GM18505 (cell line): ENCODE data around the gene DRAM2.

Experiments
- ATAC-seq: cut with Tn5 transposase; IDR thresholded peaks from one replicate; pipeline ENCODE4 v1.9.1; 2021; ENCODE audit not compliant: unreplicated experiment
- POLR2A ChIP-seq: IDR thresholded peaks from 4 replicates; pipeline ENCODE4 v1.6.1; 2011; ENCODE audit warnings: borderline replicate concordance; ENCODE audit not compliant: insufficient read depth, insufficient read length; ENCODE audit errors: extremely low read depth

Gene DRAM2

DNA sequence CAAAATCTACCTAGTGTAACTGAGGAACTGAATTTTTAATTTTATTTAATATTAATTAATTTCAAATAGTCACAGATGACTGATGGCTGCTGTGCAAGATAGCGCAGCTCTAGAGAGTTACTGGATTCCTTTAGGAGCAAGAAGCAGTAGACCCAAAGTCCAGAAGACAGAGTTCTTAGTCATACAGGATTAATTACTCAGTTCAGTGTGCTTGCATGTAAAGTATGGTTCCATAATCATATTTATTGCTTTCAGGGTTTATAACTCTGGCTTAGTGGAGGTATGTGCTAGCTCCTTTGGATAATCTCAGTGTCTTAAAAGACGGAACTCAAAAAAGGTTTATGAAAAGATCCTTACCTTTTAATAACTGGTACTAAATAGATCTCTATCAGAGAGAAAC lies 17.5 kb upstream of the DRAM2 start:
- ATAC-seq = no peak
- TF ChIP-seq POLR2A = no peak

DNA sequence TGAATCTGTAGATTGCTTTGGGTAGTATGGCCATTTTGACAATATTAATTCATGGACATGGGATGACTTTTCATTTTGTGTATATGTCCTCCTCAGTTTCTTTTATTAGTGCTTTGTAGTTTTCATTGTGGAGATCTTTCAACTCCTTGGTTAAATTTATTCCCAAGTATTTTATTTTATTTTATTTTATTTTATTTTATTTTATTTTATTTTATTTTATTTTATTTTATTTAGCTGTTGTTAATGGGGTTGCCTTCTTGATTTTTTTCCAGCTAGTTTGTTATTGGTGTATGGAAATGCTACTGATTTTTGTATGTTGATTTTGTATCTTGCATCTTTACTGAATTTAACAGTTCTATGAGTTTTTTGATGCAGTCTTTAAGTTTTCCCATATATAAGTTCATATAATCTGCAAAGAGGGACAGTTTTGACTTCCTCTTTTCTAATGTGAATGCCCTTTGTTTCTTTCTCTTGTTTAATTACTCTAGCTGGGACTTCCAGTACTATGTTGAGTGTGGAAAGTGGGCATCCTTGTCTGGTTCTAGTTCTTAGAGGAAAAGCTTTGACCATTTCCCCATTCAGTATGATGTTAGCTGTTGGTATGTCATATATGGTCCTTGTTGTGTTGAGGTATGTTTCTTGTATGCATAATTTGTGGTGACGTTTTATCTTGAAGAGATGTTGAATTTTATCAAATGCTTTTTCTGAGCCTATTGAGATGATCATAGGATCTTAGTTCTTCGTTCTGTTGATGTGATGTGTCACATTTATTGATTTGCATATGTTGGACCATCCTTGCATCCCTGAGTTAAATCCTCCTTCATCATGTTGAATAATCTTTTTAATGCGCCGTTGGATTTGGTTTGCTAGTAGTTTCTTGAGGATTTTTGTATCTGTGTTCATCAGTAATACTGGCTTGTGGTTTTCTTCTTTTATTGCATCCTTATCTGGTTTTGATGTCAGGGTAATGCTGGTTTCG lies 14.4 kb upstream of the DRAM2 start:
- no peak for TF ChIP-seq POLR2A
- ATAC-seq = no peak

DNA sequence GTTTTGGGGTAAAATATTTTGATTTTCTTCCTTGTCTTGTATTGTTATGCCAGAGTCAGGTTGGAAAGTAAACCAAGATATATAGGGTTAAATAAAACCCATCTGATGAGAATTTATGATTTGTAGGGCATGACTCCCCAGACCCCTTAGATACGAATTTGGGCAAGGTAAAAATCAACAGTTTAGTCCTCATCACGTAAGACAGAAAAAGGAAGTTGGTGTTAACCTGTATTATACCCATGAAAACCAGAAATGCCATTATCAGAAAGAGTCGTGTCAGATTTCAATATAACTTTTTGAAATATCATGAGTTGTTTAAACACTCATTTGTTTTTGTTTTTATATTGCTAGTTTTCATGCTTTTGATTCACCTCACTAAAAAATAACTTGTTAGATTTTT lies 11.9 kb upstream of the DRAM2 start:
- TF ChIP-seq POLR2A = no peak
- ATAC-seq = no peak

DNA sequence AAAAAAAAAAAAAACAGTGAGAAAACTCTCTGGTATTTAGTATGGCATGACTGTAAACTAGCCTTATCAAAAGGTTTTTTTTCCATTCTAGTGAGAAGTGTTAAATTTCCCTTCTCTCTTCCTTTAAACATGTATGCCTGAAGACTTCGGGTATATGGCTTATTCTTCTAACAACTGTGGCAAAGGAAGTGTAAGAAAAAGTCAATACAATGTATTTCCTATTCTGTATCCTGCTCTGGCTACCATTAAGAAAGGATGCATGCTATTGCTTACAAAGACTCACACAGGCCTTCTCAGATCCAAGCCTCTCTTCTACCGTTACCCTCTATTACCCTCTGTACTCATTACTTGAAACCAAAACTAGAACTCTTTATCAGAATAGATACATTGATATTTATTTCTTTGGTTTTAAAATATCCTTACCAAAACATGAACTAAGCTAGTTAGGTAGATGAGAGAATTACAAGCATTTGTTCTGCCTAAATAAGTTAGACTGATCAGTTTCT lies 8.5 kb upstream of the DRAM2 start:
- TF ChIP-seq POLR2A = no peak
- peak; percentile 67 for ATAC-seq

DNA sequence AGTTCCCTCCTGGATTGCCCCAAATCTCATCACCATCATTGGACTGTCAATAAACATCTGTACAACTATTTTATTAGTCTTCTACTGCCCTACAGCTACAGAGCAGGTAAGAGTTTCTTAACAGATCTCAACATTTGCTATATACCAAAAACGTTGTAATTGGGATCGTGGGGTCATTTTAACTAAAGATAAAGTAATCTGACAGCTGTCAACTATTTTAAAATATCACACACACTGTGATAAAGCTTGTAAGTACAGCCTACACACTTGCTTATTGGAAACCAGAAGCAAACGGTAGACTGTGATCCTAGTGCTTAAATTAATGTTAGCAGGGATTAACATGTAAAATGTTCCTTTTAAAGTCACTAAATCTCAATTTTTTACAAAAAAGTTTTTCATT lies 8.1 kb upstream of the DRAM2 start:
- ATAC-seq = no peak
- TF ChIP-seq POLR2A = no peak

DNA sequence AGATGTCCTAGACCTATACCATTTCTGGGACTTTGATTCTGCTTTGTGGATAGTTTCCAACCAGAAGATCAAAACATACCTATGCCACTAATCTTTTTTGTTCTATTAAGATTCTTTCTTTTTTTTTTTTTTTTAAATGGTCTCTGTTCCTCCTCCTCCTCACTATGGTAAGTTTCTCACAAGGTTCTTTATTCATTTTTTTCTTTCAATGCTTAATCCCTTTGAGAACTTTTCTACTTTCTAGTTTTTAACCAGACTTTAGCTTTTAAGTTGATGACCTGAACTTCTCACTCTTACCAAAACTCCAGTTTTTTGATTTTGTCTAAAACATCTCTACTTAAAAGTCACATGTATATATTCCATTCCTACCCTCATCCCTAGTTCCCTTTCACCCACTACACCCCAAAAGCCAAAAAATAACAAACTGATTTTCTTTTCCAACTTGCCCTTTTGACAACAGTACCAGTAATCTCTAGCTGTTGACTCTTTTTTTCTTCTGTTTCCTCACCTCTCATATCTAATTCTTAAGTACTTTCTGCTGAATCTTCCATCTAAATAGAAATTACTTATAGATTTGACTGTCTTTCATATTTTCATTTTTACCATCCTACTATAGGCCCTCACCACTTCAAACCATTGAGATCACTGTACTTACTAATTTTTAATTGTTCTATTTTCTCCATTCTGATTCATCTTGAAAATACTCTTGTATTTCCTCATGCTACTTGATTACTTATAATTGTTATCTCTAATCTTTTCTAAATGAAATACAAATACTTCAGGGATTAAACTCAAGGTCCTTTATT lies 6.3 kb upstream of the DRAM2 start:
- no peak for TF ChIP-seq POLR2A
- ATAC-seq = no peak

DNA sequence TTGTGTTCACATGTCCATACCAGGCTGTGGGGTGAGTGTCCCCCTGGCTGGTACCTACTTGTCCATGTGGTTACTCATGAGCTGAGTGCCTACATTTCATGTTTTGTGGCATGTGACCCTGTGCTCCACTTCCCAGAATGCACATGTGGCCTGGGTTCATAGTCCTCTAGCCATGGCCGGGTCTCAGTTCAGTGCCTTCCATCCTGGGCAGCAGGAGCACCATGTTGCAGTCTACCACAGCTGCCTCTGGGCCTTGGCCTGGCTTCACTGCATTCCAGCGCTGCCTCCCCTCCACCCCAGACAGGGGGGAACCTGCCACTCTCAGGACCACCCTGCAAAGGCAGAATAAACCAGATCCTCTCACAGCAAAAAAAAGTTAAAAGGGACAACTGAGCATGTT lies 5.6 kb upstream of the DRAM2 start:
- no peak for ATAC-seq
- no peak for TF ChIP-seq POLR2A

DNA sequence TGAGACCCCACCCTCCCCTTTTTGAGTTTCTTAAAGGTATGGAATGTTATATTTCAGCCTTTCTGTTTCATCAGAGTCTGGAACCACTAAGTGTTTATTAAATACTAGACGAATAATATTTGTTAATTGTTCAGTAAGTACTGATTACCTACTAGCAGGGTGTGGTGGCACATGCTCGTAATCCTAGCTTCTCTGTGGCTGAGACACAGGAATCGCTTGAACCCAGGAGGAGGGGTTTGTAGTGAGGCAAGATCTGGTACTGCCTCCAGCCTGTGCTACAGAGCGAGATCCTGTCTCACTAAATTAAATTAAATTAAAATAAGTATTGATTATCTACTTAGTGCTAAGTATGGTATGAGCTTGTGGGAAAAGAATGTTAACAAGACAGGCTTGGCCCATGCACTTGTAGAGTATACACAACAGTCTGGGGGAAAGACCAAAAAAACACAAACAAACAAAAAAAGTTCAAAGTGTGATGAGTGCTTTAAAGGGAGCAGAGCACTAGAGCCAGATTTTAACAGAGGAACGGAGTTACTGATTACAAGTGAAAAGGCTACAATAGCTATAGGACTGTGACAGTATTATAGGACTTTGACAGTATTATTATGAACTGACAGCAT lies 2.6 kb upstream of the DRAM2 start:
- no peak for ATAC-seq
- TF ChIP-seq POLR2A = no peak

DNA sequence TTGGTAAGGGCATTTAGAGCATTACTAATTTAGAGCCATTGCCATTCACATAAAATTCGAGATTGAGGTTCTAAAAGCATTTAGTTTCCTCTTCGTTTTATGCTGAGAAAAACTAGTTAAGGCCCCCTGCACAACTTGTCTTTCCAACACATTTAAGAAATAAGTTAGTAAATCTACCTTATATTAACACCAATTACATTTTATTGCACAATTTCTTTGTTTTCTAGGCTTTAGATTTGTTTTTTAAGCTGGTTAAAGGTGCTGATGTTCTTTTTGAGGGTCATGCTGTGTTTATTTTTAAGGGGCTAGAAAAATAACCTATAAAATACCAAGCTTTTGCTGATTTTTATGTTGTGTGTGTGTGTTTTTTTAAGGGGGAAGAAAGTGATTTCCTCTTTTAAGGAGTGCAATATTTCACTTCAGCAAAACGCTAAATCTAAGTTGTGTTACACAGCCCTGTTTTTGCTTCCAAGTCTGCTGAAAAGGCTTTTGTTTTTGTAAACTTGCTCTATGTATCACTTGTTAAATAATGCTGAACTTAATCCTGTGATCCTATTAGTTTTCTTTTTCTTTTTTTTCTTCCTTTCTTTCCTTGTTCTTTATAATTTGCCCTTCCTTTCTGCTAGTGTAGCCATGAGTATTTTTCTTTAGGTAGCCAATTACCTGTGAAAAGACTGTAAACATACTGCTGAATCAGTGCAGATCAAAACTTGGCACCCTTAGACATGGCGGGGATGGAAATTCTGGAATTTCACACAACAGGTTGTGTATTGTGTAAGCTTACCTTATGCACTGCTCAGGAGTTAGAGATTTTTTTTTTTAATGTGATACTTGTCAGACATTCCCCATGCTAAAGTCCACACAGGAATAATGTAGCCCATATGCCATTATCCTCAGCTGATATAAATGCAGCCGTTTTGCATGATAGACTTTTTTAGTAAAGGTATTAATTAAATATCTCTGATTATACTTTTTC lies 1.6 kb upstream of the DRAM2 start:
- ATAC-seq = no peak
- TF ChIP-seq POLR2A = peak; percentile 2

DNA sequence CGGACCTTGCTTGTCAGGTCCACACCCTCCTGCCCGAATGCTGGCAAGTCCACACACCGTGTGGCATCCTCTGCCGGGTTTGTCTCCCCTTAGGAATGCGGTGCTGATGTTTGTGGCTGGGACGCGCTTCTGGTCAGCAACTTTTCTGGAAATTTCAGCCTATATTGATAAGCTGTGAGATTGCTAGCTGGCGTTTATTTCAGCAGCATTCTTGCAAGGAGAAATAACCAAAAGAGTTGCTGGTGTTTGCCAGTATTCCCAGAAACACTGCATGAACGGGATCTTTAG lies 731 bp upstream of the DRAM2 start:
- ATAC-seq = no peak
- TF ChIP-seq POLR2A = no peak

DNA sequence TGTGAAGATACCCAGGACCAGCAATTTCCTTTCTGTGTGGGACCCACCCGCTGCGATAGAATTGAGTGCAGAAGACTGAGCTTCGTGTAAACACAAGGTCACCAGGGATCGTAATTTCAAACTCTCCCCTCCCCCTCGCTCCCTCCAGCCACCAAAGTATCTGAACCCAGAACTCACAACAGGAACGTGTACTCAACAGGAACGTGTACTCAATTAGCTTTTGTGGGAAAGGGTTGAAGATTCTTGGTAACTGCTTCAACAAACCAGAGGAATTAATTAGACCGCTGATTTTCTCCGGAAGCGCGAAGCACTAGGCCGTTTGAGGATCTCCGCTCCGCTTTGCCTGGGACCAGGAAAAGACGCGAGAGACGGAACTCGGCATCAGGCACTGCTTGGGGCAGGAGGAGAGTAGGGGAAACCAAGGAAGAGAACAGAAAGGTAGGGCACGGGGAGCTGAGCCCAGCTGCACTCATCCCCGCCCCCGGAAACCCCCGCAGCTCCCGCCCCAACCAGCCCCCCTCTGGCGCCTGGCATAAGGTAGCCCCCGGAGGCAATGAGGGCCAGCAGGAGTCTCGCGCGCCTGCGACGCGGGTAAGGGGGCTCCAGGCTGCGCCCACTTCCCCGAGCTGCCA lies 453 bp downstream of the DRAM2 start:
- peak; percentile 39 for ATAC-seq
- TF ChIP-seq POLR2A = no peak

DNA sequence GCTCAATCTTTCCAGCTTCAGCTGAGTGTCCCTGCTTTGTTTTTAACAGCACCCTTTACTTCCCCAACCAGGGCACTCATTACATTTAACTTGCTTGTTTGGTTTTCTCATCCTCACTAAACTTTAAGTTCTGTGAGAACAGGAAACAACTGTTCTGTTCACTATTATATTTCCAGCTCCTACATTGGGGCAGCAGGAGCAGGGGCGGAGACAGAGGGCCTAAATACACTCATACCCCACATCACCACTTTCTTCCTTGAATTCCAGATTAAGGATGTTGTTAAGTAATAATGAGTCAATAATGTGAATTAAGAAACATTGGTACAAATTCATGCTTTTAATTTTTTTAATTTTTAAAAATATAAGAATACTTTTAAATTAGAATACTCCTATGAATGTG lies 6.0 kb downstream of the DRAM2 start:
- TF ChIP-seq POLR2A = no peak
- no peak for ATAC-seq
